GM19240 (cell line): Measurements from ENCODE around the gene UBE2E1.

Source experiments
- DNase-seq: peaks from one replicate; pipeline ENCODE4 v3.0.0; 2011; ENCODE audit warnings: low spot score; ENCODE audit not compliant: insufficient read length

Gene UBE2E1

DNA sequence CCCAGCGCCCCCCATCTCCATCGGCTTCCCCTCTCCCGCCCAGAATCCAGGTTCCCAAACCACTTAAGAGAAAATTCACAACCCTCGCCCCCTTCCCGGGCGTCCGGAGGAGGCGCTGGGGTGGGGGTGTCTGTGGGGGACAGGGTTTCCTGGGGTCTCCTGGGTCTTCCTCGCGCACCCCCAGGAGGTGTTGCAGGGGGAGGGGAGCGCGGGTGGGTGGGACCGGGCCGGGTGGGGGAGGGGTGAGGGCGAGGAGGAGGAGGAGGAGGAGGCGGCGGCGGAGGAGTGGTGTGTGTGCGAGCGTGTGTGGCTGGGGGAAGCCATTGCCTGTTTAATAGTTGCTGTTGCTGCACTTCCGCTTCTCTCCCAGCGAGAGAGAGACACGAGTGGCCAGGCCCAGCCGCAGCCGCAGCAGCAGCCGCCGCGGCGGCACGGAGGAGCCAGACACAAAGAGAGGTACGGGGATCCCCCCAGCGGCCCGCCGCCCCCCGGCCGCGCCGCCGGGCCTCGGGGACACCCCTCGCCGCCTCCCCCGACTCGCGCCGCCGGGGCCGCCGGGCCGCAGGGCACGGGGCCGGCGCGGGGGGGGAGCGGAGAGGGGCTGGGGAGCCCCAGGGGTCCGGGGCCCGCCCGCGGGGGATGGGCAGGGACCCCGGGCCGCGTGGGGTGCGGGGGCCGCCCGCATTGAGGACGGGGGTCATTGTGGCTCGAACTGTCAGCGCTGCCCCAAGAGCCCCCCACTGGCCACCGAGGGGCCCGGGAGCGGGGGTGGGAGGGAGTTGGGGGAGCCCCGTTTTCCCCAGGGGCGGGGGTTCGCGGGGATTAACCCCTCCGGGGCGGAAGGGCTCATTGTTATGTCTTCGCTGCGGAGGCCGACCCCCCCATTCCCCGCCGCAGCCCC lies at the start of gene UBE2E1:
UBE2E1 (plus strand) TSS at position 323 of the 901 bp plus-strand sequence. CDS start 1,315 bp downstream, outside the sequence.
- DNase-seq = no peak

DNA sequence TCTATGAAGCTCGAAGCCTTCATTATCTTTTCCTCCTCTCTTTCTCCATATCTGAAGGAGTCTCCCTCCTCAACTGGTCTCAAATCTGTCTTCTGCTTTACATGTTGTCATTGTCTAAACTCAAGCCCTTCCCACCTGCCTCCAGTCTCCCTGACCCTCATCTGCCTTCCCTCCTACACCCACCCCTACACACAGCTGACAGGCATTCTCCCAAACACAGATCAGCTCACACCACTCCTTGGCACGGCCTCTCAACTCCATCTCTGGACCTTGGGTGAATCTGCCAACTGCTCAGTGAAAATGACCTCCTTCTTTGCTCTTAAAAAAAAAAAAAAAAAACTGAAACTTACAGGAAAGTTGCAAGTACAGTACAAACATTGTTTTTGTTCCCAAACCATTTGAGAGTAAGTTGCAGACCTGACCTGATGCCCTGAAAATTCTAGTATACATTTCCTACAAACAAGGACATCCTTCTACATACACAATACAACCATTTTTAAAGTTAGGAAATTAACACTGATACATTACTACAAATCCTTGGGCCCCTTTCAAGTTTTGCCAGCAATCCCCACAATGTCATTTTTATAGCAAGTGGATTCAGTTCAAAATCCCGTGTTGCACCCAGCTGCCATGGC lies 49.4 kb upstream of the UBE2E1 start:
- no peak for DNase-seq

GRCh38 chr3:23758253-23758838 lies 47.4 kb upstream of the UBE2E1 start:
- DNase-seq = no peak

DNA sequence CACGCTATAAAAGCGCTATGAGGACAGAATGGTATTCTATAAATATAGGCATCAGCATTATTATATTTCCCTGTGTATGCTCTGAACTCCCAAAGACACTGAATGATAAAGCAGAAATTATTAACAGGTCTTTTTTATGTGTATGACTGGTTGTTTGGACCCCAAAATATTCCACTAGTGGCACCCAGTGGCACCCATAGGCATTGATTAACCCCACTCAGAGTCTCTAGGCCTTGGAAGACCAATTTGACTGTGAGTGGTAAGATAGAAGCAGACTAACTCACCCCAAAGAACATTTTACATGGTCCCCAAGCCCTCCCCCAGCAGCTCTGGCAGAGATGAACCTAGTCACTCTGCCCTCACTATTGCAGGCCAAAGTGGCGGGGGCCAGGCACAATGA lies 45.4 kb upstream of the UBE2E1 start:
- DNase-seq = no peak

DNA sequence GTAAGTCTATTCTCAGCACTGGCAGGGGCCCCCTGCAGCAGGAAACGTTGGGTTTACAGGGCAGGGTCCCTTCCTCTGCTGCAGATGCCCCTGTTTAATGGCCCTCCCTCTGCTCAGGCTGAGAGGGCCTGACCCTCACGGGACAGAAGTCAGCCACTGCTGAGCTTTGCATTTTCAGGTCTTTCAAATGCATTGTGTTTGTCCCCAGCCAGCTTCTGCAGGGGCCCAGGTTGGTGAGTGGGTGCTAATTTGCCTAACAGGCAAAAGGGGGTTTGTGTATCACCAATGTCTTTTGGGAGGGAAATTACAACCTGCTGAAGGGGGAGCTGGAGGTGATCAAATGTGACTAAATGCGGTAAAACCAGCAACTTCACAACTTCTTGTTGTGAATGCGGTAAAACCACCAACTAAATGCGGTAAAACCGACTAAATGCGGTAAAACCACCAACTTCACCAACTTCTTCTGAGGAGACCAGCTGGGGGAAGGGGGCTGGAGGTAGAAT lies 44.8 kb upstream of the UBE2E1 start:
- no peak for DNase-seq

- DNase-seq = no peak
Observed at GRCh38 chr3:23761440-23761896, 44.3 kb upstream of the UBE2E1 start.

DNA sequence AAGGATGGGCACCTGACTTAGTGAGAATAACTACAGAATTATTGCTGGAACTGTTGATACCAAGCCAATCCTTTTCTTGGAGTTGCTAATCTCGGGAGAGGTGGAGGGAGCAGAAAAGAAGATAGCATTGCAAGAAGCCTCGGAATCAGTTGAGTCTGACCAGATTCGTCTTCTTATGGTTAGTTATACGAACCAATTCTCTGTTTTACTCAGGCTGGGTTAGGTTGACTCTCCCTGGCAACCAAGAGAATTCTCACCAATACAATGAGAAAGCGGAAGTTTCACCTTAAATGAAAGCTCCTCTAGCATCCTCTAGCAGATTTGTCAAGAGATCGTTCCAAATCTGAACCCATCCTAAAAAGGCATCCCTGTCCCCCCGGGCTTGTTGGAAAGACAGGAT lies 43.5 kb upstream of the UBE2E1 start:
- peak; percentile 48 for DNase-seq

DNA sequence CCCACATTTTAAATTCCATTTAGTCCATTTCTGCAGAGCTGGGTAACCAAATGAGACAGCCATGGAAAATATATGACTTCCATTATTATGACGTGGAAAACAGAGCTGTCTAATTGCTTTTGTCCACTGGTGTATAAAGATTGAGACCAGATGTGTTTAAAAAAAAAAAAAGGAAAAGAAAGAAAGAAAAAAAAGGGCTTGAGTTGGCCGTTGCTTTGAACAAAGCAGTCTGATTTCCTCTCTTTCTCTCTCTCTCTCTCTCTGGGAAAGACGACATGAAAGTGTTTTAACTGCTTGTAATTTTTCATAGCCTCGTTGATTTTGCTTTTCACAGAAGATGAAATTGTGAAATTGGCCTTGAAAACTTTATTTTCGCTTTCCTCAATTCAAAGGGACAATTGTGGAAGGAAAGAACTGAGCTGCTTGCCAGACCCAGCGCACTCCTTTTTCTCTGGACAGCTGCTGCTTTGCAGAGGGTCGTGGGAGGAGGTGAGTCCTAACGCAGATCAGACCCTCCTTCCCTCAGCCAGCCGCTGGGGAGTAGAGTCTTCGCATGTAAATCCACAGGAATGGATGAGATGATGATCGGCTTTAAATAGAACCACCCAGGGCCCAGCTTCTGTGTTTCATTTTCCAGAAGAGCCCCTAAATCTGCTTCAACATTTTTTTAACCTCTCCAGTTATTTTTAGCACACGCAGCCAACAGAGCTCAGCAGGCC lies 42.8 kb upstream of the UBE2E1 start:
- no peak for DNase-seq

DNA sequence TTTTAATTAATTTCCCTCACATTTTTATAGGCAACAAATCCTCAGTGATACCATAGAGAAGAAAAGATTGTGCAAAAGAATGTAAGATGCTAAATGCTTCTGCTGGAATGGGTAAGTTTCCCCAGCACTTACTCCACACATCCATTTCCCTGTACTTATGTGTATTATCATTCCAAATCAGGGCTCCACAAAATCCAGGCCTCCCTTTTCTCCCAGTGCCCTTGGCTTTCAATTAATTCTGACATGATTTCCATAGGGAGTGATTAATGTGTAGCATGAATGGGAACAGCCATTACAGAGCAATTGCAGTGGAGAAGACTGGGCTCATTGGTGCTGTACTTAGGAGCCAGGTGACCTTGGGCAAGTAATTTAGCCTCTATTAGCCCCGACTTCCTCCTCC lies 41.3 kb upstream of the UBE2E1 start:
- DNase-seq = no peak

DNA sequence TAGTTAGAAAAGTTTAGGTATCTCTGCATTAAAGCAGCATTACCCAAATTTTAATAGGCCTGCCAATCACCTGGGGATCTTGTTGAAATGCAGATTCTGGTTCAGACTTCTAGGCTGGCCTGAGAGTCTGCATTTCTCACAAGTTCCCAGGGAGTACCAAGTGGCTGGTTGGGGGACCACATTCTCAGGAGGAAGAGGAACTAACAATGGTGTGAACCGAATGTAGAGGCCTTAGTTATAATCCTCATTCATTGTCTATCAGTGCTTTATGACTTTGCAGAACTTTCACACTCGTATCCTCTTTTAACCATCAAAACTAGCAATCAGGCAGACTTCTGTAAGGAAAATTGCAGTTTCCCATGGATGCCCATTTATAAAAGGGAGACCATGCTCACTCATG lies 38.2 kb upstream of the UBE2E1 start:
- no peak for DNase-seq

GRCh38 chr3:23775254-23775909 lies 30.4 kb upstream of the UBE2E1 start:
- DNase-seq = no peak

DNA sequence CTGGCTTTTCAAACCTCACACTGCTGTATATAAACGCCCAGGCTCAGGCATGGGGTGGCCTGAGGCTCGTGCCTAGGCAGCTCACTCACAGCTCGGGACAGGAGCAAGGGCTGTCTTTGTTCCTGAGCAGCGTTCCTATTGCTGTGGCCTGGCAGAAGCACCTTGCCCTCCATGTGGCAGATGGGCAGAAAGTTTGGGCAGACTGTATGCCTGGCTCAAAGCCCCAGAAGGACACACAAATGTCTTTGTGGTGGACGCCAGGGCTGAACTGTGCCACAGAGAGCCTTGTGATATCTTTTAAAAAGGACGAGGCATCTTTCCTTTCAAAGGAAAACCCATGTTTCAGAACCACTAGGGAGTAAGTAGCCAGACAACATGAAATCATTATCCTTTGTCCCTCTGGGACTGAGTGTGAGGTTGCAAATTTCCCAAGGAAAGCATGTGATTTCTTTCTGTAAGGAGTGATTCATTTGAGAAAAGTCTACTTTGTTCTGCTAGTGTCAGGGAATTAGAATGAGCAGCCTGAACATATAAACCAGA lies 29.3 kb upstream of the UBE2E1 start:
- DNase-seq = no peak

DNA sequence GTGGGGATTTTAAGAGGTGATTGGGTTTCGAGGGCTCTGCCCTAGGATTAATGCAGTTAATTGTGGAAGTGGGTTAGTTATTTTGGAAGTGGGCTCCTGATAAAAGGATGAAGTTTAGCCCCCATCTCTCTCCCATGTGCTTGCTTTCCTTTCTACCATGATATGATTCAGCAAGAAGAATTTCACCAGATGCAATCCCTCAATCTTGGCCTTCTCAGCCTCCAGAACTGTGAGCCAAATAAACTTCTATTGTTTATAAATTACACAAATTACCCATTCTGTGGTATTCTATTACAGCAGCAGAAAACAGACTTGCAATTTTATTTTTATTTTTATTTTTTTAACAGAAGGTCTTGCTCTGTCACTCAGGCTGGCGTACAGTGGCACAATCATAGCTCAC lies 27.3 kb upstream of the UBE2E1 start:
- DNase-seq = no peak

DNA sequence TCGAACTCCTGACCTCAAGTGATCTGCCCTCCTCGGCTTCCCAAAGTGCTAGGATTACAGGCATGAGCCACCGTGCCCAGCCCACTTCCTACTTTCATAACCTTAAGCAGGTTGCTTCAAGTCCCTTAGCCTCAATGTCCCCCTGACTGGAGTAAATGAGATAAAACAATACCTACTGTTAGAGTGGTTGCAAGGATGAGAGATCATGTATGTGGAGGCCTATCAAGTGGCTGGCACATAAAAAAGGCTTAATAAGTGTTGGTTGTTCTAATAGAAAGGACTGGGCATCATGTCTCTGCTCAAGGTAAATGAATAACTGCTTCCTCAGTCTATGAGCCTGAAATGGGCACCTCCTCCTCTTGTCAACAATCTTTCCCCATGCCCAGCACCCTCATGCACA lies 25.9 kb upstream of the UBE2E1 start:
- DNase-seq = no peak

- no peak for DNase-seq
Observed at GRCh38 chr3:23781051-23781450, 24.7 kb upstream of the UBE2E1 start.

- DNase-seq = no peak
Observed at GRCh38 chr3:23781871-23782270, 23.9 kb upstream of the UBE2E1 start.

GRCh38 chr3:23785097-23785645 lies 20.6 kb upstream of the UBE2E1 start:
- DNase-seq = no peak

GRCh38 chr3:23785882-23786281 lies 19.9 kb upstream of the UBE2E1 start:
- DNase-seq = no peak

- DNase-seq = no peak
Observed at GRCh38 chr3:23791678-23792077, 14.1 kb upstream of the UBE2E1 start.

GRCh38 chr3:23793528-23794134 lies 12.1 kb upstream of the UBE2E1 start:
- DNase-seq = no peak
